NCI-H2196 treated with DMSO at 0.1 percent for 48 hours (cell line): ENCODE measurements around the gene AMN1.
"Not testable (repeated sequence)": the region's sequence is repeated elsewhere in the genome, so short reads cannot be mapped to it uniquely, and the experiment has no call there.

ENCODE experiments used
- DNase-seq: peaks from one replicate; lab custom pipeline; 2025; ENCODE audit not compliant: unreplicated experiment; lab: John Stamatoyannopoulos, UW

Gene AMN1

GRCh38 chr12:31733549-31734432 is 5.0 kb upstream of the AMN1 start:
- DNase-seq: not testable (repeated sequence)

- DNase-seq: peak; percentile 32
Measured at GRCh38 chr12:31732926-31733548, 4.2 kb upstream of the AMN1 start.

GRCh38 chr12:31731203-31731602 is 2.4 kb upstream of the AMN1 start:
- not testable (repeated sequence) for DNase-seq

GRCh38 chr12:31729705-31730104 is 884 bp upstream of the AMN1 start:
- no peak for DNase-seq

GRCh38 chr12:31728289-31728916 is 418 bp downstream of the AMN1 start:
- DNase-seq: no peak

- DNase-seq: no peak
Measured at GRCh38 chr12:31727192-31727591, 1.6 kb downstream of the AMN1 start.

GRCh38 chr12:31726575-31726974 is 2.2 kb downstream of the AMN1 start:
- DNase-seq: no peak

GRCh38 chr12:31724557-31724956 is 4.3 kb downstream of the AMN1 start:
- DNase-seq: no peak

- DNase-seq: no peak
Measured at GRCh38 chr12:31722580-31722979, 6.2 kb downstream of the AMN1 start.

GRCh38 chr12:31718542-31719198 is 10.2 kb downstream of the AMN1 start:
- DNase-seq: not testable (repeated sequence)

- not testable (repeated sequence) for DNase-seq
Measured at GRCh38 chr12:31716998-31717397, 11.8 kb downstream of the AMN1 start.

- no peak for DNase-seq
Measured at GRCh38 chr12:31715283-31715825, 13.5 kb downstream of the AMN1 start.

GRCh38 chr12:31714406-31715271 is 14.2 kb downstream of the AMN1 start:
- no peak for DNase-seq

- no peak for DNase-seq
Measured at GRCh38 chr12:31712877-31713276, 15.9 kb downstream of the AMN1 start.

- DNase-seq: no peak
Measured at GRCh38 chr12:31710021-31710818, 18.6 kb downstream of the AMN1 start.

- DNase-seq: not testable (repeated sequence)
Measured at GRCh38 chr12:31708118-31708517, 20.7 kb downstream of the AMN1 start.

GRCh38 chr12:31705621-31706020 is 23.2 kb downstream of the AMN1 start:
- DNase-seq: no peak

- DNase-seq: no peak
Measured at GRCh38 chr12:31702047-31702446, 26.8 kb downstream of the AMN1 start.

GRCh38 chr12:31689921-31690320 is 38.9 kb downstream of the AMN1 start:
- DNase-seq: not testable (repeated sequence)
